Skeletal muscle tissue (tissue), 4 donors: Measurements from ENCODE around the gene STAC3. TPM values are rescaled to one million over a fixed set of nuclear protein-coding genes. Genes with fewer than 3 reads are reported as not detected.
A peak's percentile ranks its signal among the peaks of the same experiment; 100 is the strongest.

Experiments used
- H3K27ac ChIP-seq: one replicate; pipeline ENCODE4 v1.7.0; 2013; ENCODE audit warnings: mild to moderate bottlenecking, low read depth, low read length, inconsistent platforms
- H3K27me3 ChIP-seq, 3 donors: one replicate each; pipeline ENCODE4 v1.7.0; 2013; ENCODE audit warnings: low read length in 3 of 3; ENCODE audit not compliant: control insufficient read depth in 3 of 3, insufficient read depth in 3 of 3
- H3K36me3 ChIP-seq, 3 donors: one replicate each; pipeline ENCODE4 v1.7.0; 2013; ENCODE audit warnings: low read length in 3 of 3; ENCODE audit not compliant: control insufficient read depth in 3 of 3, insufficient read depth in 3 of 3
- H3K4me1 ChIP-seq, 3 donors: one replicate each; pipeline ENCODE4 v1.7.0; 2013; ENCODE audit warnings: low read length in 3 of 3, mild to moderate bottlenecking in 3 of 3; ENCODE audit not compliant: control insufficient read depth in 3 of 3, insufficient read depth in 3 of 3
- H3K4me3 ChIP-seq, 3 donors: one replicate each; pipeline ENCODE4 v1.7.0; 2013; ENCODE audit warnings: low read length in 3 of 3
- H3K9ac ChIP-seq, 3 donors: one replicate each; pipeline ENCODE4 v1.7.0; 2013; ENCODE audit warnings: low read length in 3 of 3, mild to moderate bottlenecking in 3 of 3, moderate library complexity in 2 of 3, low read depth in 1 of 3
- H3K9me3 ChIP-seq, 3 donors: one replicate each; pipeline ENCODE4 v1.7.0; 2013; ENCODE audit warnings: low read length in 3 of 3; ENCODE audit not compliant: control insufficient read depth in 3 of 3
- total RNA-seq: library from RNA; depleted of rRNA; stranded (reverse); fragments of >200 nt; gene quantifications from one replicate; pipeline ENCODE4 v1.2.3, GENCODE V29; 2014
- donor health status: Osteomylitis.

The STAC3 gene
- total RNA-seq, 1 donor from 2014 or later: 166 TPM

- H3K9ac ChIP-seq: peak overlapping the region in 1 of 3 donors; percentile 25
- no peaks in the 10 kb centered on the region for H3K9me3 ChIP-seq
- peaks cover 9 to 18% (median 10%) of the 10 kb centered on the region in 3 donors for H3K36me3 ChIP-seq
- peaks cover 24 to 40% (median 40%) of the 10 kb centered on the region in 3 donors for H3K4me1 ChIP-seq
- no peak overlapping the region for H3K27ac ChIP-seq
- peaks cover 28 to 36% (median 31%) of the 10 kb centered on the region in 3 donors for H3K27me3 ChIP-seq
- H3K4me3 ChIP-seq: no peak overlapping the region
Observed at GRCh38 chr12:57212701-57213057, 38.3 kb downstream of the STAC3 start.

- H3K36me3 ChIP-seq: peaks cover 9 to 21% (median 10%) of the 10 kb centered on the region in 3 donors
- no peak overlapping the region for H3K9ac ChIP-seq
- peaks cover 18 to 33% (median 33%) of the 10 kb centered on the region in 3 donors for H3K4me1 ChIP-seq
- H3K27ac ChIP-seq: no peak overlapping the region
- no peaks in the 10 kb centered on the region for H3K9me3 ChIP-seq
- H3K27me3 ChIP-seq: peaks cover 22 to 30% (median 25%) of the 10 kb centered on the region in 3 donors
- no peak overlapping the region for H3K4me3 ChIP-seq
Observed at GRCh38 chr12:57211791-57212700, 38.9 kb downstream of the STAC3 start.

GRCh38 chr12:57210926-57211692 is 39.9 kb downstream of the STAC3 start:
- Histone ChIP-seq H3K36me3 (peaks cover 14 to 26% (median 16%) of the 10 kb centered on the region in 3 donors), H3K9ac (no peak overlapping the region), H3K27me3 (peaks cover 16 to 22% (median 22%) of the 10 kb centered on the region in 3 donors), H3K9me3 (no peaks in the 10 kb centered on the region), H3K4me3 (no peak overlapping the region), H3K27ac (no peak overlapping the region), H3K4me1 (peaks cover 15 to 30% (median 27%) of the 10 kb centered on the region in 3 donors)

- Histone ChIP-seq H3K4me1 (peaks cover 10 to 25% (median 21%) of the 10 kb centered on the region in 3 donors), H3K27ac (no peak overlapping the region), H3K36me3 (peaks cover 21 to 29% (median 23%) of the 10 kb centered on the region in 3 donors), H3K9me3 (no peaks in the 10 kb centered on the region), H3K4me3 (no peak overlapping the region), H3K9ac (no peak overlapping the region), H3K27me3 (peaks cover 10 to 16% (median 15%) of the 10 kb centered on the region in 3 donors)
Observed at GRCh38 chr12:57210461-57210860, 40.5 kb downstream of the STAC3 start.

GRCh38 chr12:57209916-57210315 is 41.1 kb downstream of the STAC3 start:
- H3K27ac ChIP-seq: no peak overlapping the region
- H3K4me1 ChIP-seq: peaks cover 10 to 22% (median 16%) of the 10 kb centered on the region in 3 donors
- peaks cover 4 to 11% (median 10%) of the 10 kb centered on the region in 3 donors for H3K27me3 ChIP-seq
- H3K36me3 ChIP-seq: peaks cover 21 to 30% (median 23%) of the 10 kb centered on the region in 3 donors
- H3K4me3 ChIP-seq: no peak overlapping the region
- H3K9me3 ChIP-seq: no peaks in the 10 kb centered on the region
- no peak overlapping the region for H3K9ac ChIP-seq

- Histone ChIP-seq H3K36me3 (peaks cover 22 to 38% (median 23%) of the 10 kb centered on the region in 3 donors), H3K4me1 (peaks cover 4 to 12% (median 5%) of the 10 kb centered on the region in 3 donors), H3K9ac (no peak overlapping the region), H3K9me3 (no peaks in the 10 kb centered on the region), H3K27me3 (no peaks in the 10 kb centered on the region), H3K4me3 (no peak overlapping the region), H3K27ac (no peak overlapping the region)
Observed at GRCh38 chr12:57208631-57209282, 42.2 kb downstream of the STAC3 start.

GRCh38 chr12:57207731-57208630 is 43.0 kb downstream of the STAC3 start:
- H3K27ac ChIP-seq: no peak overlapping the region
- H3K36me3 ChIP-seq: peaks cover 25 to 42% (median 27%) of the 10 kb centered on the region in 3 donors

GRCh38 chr12:57205931-57206330 is 45.1 kb downstream of the STAC3 start:
- Histone ChIP-seq H3K36me3 (peaks cover 25 to 49% (median 36%) of the 10 kb centered on the region in 3 donors), H3K9me3 (no peaks in the 10 kb centered on the region), H3K27ac (no peak overlapping the region), H3K27me3 (peaks cover 0 to 13% (median 0%) of the 10 kb centered on the region in 3 donors), H3K4me1 (peaks cover 0 to 2% (median 2%) of the 10 kb centered on the region in 3 donors), H3K9ac (no peak overlapping the region), H3K4me3 (no peak overlapping the region)

More at GRCh38 chr12:57207731-57208630, 43.0 kb downstream of the STAC3 start:
- Histone ChIP-seq H3K9me3 (no peaks in the 10 kb centered on the region), H3K4me1 (peaks cover 0 to 6% (median 0%) of the 10 kb centered on the region in 3 donors), H3K4me3 (no peak overlapping the region), H3K27me3 (peaks cover 0 to 3% (median 0%) of the 10 kb centered on the region in 3 donors), H3K9ac (no peak overlapping the region)

- Histone ChIP-seq H3K9ac (no peak overlapping the region), H3K4me3 (no peak overlapping the region), H3K27me3 (peaks cover 0 to 16% (median 0%) of the 10 kb centered on the region in 3 donors), H3K9me3 (no peaks in the 10 kb centered on the region), H3K4me1 (peaks cover 0 to 2% (median 2%) of the 10 kb centered on the region in 3 donors), H3K36me3 (peaks cover 26 to 53% (median 35%) of the 10 kb centered on the region in 3 donors), H3K27ac (no peak overlapping the region)
Observed at GRCh38 chr12:57205186-57205585, 45.8 kb downstream of the STAC3 start.
